Measurements from ENCODE around the gene GRM7. TPM values are rescaled to one million over a fixed set of nuclear protein-coding genes. Genes with fewer than 3 reads are reported as not detected.

Gene GRM7
- total and polyA plus RNA-seq, 2 experiments from 2014 or later: 0.40 TPM; not detected in 1

- Histone ChIP-seq H3K4me2 (no peak overlapping the region), H3K4me3 (no peak overlapping the region), H3K27me3 (ENCODE audit: insufficient read depth) (no peaks in the 10 kb centered on the region), H3K4me1 (ENCODE audit: insufficient read depth) (no peaks in the 10 kb centered on the region), H3K9me2 (ENCODE audit: insufficient read depth) (no peaks in the 10 kb centered on the region), H3F3A (replicated peaks; ENCODE audit: low read depth) (no peaks in the 10 kb centered on the region), H3K27ac (ENCODE audit: low read depth) (no peak overlapping the region), H3K79me2 (replicated peaks; ENCODE audit: insufficient read depth) (no peaks in the 10 kb centered on the region), H3K36me3 (ENCODE audit: insufficient read depth) (no peaks in the 10 kb centered on the region), H4K20me1 (replicated peaks; ENCODE audit: insufficient read depth) (no peaks in the 10 kb centered on the region), H2AFZ (no peak overlapping the region)
- ATAC-seq (no peak), DNase-seq (ENCODE audit: low spot score) (no peak)
- Mint-ChIP-seq H3K27ac (no peak overlapping the region), H3K9me3 (peaks cover 22% of the 10 kb centered on the region), H3K4me1 (peaks cover 5% of the 10 kb centered on the region), H3K27me3 (ENCODE audit: insufficient read depth, low read depth, poor library complexity) (no peaks in the 10 kb centered on the region), H3K36me3 (ENCODE audit: low read depth) (peaks cover 12% of the 10 kb centered on the region; the same call in 2 of the 3 replicates), H3K4me3 (no peak overlapping the region)
- no peak for TF ChIP-seq EZH2 (IDR thresholded peaks at IDR 0.05; ENCODE audit: low read depth, unreplicated experiment)
- no peak for TF ChIP-seq REST (IDR thresholded peaks at IDR 0.05; ENCODE audit: unreplicated experiment)
Observed at GRCh38 chr3:7565574-7565973, 704.7 kb downstream of the GRM7 start.

GRCh38 chr3:7567160-7567559 is 706.2 kb downstream of the GRM7 start:
- Mint-ChIP-seq H3K27me3 (ENCODE audit: insufficient read depth, low read depth, poor library complexity) (no peaks in the 10 kb centered on the region), H3K27ac (no peak overlapping the region), H3K4me3 (no peak overlapping the region), H3K9me3 (peaks cover 31% of the 10 kb centered on the region), H3K36me3 (ENCODE audit: low read depth) (peaks cover 20% of the 10 kb centered on the region), H3K4me1 (peaks cover 2% of the 10 kb centered on the region; the same call in 1 of the 3 replicates)
- no peaks in the 10 kb centered on the region for H3K4me1 ChIP-seq (ENCODE audit: insufficient read depth)
- no peaks in the 10 kb centered on the region for H4K20me1 ChIP-seq (replicated peaks; ENCODE audit: insufficient read depth)
- H3K27ac ChIP-seq (ENCODE audit: low read depth): no peak overlapping the region
- no peak for TF ChIP-seq EZH2 (IDR thresholded peaks at IDR 0.05; ENCODE audit: low read depth, unreplicated experiment)
- no peak for TF ChIP-seq JUNB (IDR thresholded peaks at IDR 0.05; ENCODE audit: unreplicated experiment)
- H3K36me3 ChIP-seq (ENCODE audit: insufficient read depth): no peaks in the 10 kb centered on the region
- H3K4me3 ChIP-seq: no peak overlapping the region
- no peaks in the 10 kb centered on the region for H3K79me2 ChIP-seq (replicated peaks; ENCODE audit: insufficient read depth)
- H2AFZ ChIP-seq: no peak overlapping the region
- no peaks in the 10 kb centered on the region for H3K9me2 ChIP-seq (ENCODE audit: insufficient read depth)
- no peaks in the 10 kb centered on the region for H3K27me3 ChIP-seq (ENCODE audit: insufficient read depth)
- ATAC-seq (no peak), DNase-seq (ENCODE audit: low spot score) (no peak)
- H3K4me2 ChIP-seq: no peak overlapping the region
- no peaks in the 10 kb centered on the region for H3F3A ChIP-seq (replicated peaks; ENCODE audit: low read depth)

GRCh38 chr3:7568526-7569184 is 707.7 kb downstream of the GRM7 start:
- Histone ChIP-seq H4K20me1 (replicated peaks; ENCODE audit: insufficient read depth) (no peaks in the 10 kb centered on the region), H3K4me2 (no peak overlapping the region), H3K4me1 (ENCODE audit: insufficient read depth) (no peaks in the 10 kb centered on the region), H3K4me3 (no peak overlapping the region), H3K27ac (ENCODE audit: low read depth) (no peak overlapping the region), H2AFZ (0 out of 2 replicates have a peak overlapping the region, but pooled peaks have one; percentile 47), H3K36me3 (ENCODE audit: insufficient read depth) (no peaks in the 10 kb centered on the region), H3K9me2 (ENCODE audit: insufficient read depth) (no peaks in the 10 kb centered on the region), H3K27me3 (ENCODE audit: insufficient read depth) (no peaks in the 10 kb centered on the region), H3F3A (replicated peaks; ENCODE audit: low read depth) (no peaks in the 10 kb centered on the region), H3K79me2 (replicated peaks; ENCODE audit: insufficient read depth) (no peaks in the 10 kb centered on the region)
- Mint-ChIP-seq H3K27me3 (ENCODE audit: insufficient read depth, low read depth, poor library complexity) (no peaks in the 10 kb centered on the region), H3K36me3 (ENCODE audit: low read depth) (peaks cover 20% of the 10 kb centered on the region), H3K4me1 (no peaks in the 10 kb centered on the region), H3K4me3 (no peak overlapping the region), H3K27ac (no peak overlapping the region), H3K9me3 (peaks cover 31% of the 10 kb centered on the region)
- DNase-seq (ENCODE audit: low spot score) (no peak), ATAC-seq (no peak)
- TF ChIP-seq POLR2AphosphoS5 (IDR thresholded peaks at IDR 0.05; ENCODE audit: low read depth): no peak
- no peak for TF ChIP-seq EZH2phosphoT487 (IDR thresholded peaks at IDR 0.05; ENCODE audit: unreplicated experiment)
- no peak for TF ChIP-seq REST (IDR thresholded peaks at IDR 0.05; ENCODE audit: unreplicated experiment)
